Progenitor cell of endocrine pancreas (in vitro differentiated cells): ENCODE measurements around the gene RPS16. TPM values are rescaled to one million over a fixed set of nuclear protein-coding genes. Genes with fewer than 3 reads are reported as not detected.

Experiments used
- DNase-seq: peaks from one replicate; pipeline ENCODE4 v3.0.0; 2021; ENCODE audit warnings: low spot score; ENCODE audit not compliant: unreplicated experiment
- H3K27ac Mint-ChIP-seq: 2 replicates; pipeline ENCODE4 v1.8.0; 2021; ENCODE audit warnings: mild to moderate bottlenecking, moderate library complexity, mixed read lengths
- H3K27me3 Mint-ChIP-seq: 2 replicates; pipeline ENCODE4 v1.8.0; 2021; ENCODE audit warnings: mixed read lengths
- H3K36me3 Mint-ChIP-seq: 2 replicates; pipeline ENCODE4 v1.8.0; 2022; ENCODE audit warnings: mixed read lengths; ENCODE audit not compliant: insufficient read depth
- H3K4me1 Mint-ChIP-seq: 2 replicates; pipeline ENCODE4 v1.8.0; 2021; ENCODE audit warnings: low read depth, mixed read lengths
- H3K4me3 Mint-ChIP-seq: 2 replicates; pipeline ENCODE4 v1.8.0; 2021; ENCODE audit warnings: low read depth, mild to moderate bottlenecking, moderate library complexity, mixed read lengths
- H3K9me3 Mint-ChIP-seq: 2 replicates; pipeline ENCODE4 v1.8.0; 2021; ENCODE audit warnings: low read depth, mixed read lengths
- CTCF ChIP-seq: fragments of 200-600 bp; sonication (generic); IDR thresholded peaks from one replicate; pipeline ENCODE4 v1.5.0; 2021; ENCODE audit warnings: antibody characterized with exemption, mild to moderate bottlenecking; ENCODE audit not compliant: unreplicated experiment
- total RNA-seq: library from RNA; stranded (reverse); gene quantifications from 2 replicates; pipeline ENCODE4 v1.2.1, GENCODE V29; 2021

Gene RPS16
- total RNA-seq, 1 donor from 2014 or later, result 1,449 TPM

- TF ChIP-seq CTCF, result no peak
- Mint-ChIP-seq H3K27me3 (no peaks in the 10 kb centered on the region), H3K4me1 (peaks cover 17% of the 10 kb centered on the region), H3K4me3 (no peak overlapping the region), H3K27ac (peak overlapping the region; percentile 52), H3K9me3 (no peaks in the 10 kb centered on the region), H3K36me3 (peaks cover 4% of the 10 kb centered on the region)
- no peak for DNase-seq
These were observed 18.1 kb downstream of the RPS16 start for GRCh38 chr19:39417463-39418181.

GRCh38 chr19:39416152-39417120 is 19.3 kb downstream of the RPS16 start:
- peaks cover 23% of the 10 kb centered on the region for H3K4me1 Mint-ChIP-seq
- H3K27me3 Mint-ChIP-seq, result no peaks in the 10 kb centered on the region
- no peaks in the 10 kb centered on the region for H3K9me3 Mint-ChIP-seq
- peaks cover 4% of the 10 kb centered on the region for H3K36me3 Mint-ChIP-seq
- H3K27ac Mint-ChIP-seq, result no peak overlapping the region
- no peak for DNase-seq
- H3K4me3 Mint-ChIP-seq, result no peak overlapping the region
- no peak for TF ChIP-seq CTCF

- Mint-ChIP-seq H3K36me3 (peaks cover 4% of the 10 kb centered on the region), H3K27me3 (no peaks in the 10 kb centered on the region), H3K9me3 (no peaks in the 10 kb centered on the region), H3K4me3 (peak overlapping the region; percentile 50), H3K4me1 (peaks cover 33% of the 10 kb centered on the region), H3K27ac (no peak overlapping the region)
- DNase-seq, result no peak
- no peak for TF ChIP-seq CTCF
These were observed 20.4 kb downstream of the RPS16 start for GRCh38 chr19:39415111-39416046.

- H3K9me3 Mint-ChIP-seq, result no peaks in the 10 kb centered on the region
- H3K4me3 Mint-ChIP-seq, result peak overlapping the region; percentile 98
- H3K36me3 Mint-ChIP-seq, result peaks cover 2% of the 10 kb centered on the region
- no peak for DNase-seq
- peak overlapping the region; percentile 99 for H3K27ac Mint-ChIP-seq
- no peaks in the 10 kb centered on the region for H3K27me3 Mint-ChIP-seq
- H3K4me1 Mint-ChIP-seq, result peaks cover 38% of the 10 kb centered on the region
- peak; percentile 9 for TF ChIP-seq CTCF
These were observed 21.7 kb downstream of the RPS16 start for GRCh38 chr19:39413911-39414608.
